AG09309 (cell line): Measurements from ENCODE around the gene OR10A6.

ENCODE experiments used
- DNase-seq: peaks from one replicate; pipeline ENCODE4 v3.0.0-alpha.2; 2010; ENCODE audit warnings: low read depth
- H3K4me3 ChIP-seq: 2 replicates; pipeline ENCODE4 v1.5.1; 2011; ENCODE audit warnings: mild to moderate bottlenecking, low read depth, low read length, moderate library complexity; ENCODE audit not compliant: control insufficient read depth
- TF ChIP-seq, protein P1 (sequence below): IDR thresholded peaks from 2 replicates; pipeline ENCODE4 v1.5.1; 2011; ENCODE audit warnings: mild to moderate bottlenecking, low read depth, low read length, inconsistent platforms; ENCODE audit not compliant: insufficient read depth, control insufficient read depth; ENCODE audit errors: missing control alignments

The OR10A6 gene

DNA sequence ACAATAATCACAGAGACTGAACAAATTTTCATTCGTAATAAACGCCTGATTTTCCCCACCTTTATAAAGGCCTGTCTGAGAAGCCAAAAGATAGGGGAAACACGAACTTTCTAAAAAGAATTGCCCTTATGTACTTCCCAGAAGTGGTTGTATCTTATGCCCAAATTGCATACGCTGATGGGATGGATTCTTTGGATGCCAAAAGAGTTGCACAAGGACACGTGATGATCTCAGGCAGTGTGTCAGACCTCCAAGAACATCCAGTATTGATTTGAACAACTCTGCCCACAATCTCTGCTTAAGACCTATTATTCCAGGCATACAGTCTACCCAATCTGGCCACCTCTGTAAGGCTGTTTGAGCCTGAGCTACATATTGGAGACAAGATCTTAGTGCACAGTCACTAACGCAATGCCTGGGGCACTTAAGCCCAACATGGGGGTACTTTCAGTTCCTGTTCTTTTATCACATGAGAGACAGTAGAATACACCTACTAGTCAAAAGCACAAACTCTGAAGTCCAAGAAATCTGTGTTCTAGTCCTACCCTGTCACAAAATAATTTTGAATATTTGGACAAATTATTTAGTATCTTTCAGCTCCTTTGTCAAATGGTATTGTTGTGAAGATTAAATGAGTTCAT, 38.9 kb downstream of the OR10A6 start:
- TF ChIP-seq, protein P1, sequence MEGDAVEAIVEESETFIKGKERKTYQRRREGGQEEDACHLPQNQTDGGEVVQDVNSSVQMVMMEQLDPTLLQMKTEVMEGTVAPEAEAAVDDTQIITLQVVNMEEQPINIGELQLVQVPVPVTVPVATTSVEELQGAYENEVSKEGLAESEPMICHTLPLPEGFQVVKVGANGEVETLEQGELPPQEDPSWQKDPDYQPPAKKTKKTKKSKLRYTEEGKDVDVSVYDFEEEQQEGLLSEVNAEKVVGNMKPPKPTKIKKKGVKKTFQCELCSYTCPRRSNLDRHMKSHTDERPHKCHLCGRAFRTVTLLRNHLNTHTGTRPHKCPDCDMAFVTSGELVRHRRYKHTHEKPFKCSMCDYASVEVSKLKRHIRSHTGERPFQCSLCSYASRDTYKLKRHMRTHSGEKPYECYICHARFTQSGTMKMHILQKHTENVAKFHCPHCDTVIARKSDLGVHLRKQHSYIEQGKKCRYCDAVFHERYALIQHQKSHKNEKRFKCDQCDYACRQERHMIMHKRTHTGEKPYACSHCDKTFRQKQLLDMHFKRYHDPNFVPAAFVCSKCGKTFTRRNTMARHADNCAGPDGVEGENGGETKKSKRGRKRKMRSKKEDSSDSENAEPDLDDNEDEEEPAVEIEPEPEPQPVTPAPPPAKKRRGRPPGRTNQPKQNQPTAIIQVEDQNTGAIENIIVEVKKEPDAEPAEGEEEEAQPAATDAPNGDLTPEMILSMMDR = no peak
- H3K4me3 ChIP-seq = no peak overlapping the region
- peak; percentile 59 for DNase-seq

DNA sequence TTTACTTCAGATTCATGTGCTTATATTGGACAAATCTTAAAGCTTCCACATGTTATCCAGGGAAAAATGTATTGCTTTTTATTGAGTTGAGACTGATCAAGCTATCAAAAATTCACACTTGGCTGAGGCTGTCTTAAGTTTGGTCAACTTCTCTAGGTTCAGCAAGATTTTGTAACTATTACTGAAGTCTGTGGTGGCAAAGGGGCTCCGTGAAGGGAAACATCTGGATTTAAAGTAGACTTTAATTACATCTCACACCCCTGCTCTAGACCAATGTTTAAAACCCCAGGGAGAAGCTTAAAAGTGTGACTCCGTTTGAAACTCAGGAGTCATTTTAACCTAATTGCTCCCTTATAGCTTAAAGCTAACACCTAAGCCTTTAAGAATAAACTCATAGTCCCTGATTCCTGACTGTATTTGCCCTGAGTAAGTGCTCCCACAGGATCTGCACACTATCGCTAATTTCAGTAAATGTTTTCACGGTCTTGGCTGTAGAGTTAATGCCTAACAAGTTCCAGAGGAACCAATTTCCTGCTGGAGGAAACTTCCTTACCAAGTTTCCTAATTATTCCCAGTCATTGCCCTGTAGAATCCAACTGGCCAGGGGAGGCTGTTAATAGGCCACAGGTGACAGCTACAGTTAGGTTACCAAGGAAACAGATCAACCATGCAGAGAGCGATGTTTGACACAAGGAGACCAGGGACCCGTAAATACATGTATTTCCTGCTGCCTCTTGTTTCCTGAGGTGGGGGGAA, 40.5 kb downstream of the OR10A6 start:
- H3K4me3 ChIP-seq = peak overlapping the region; percentile 19; the same call in 1 of the 2 replicates
- DNase-seq = no peak
- TF ChIP-seq, protein P1 = no peak

DNA sequence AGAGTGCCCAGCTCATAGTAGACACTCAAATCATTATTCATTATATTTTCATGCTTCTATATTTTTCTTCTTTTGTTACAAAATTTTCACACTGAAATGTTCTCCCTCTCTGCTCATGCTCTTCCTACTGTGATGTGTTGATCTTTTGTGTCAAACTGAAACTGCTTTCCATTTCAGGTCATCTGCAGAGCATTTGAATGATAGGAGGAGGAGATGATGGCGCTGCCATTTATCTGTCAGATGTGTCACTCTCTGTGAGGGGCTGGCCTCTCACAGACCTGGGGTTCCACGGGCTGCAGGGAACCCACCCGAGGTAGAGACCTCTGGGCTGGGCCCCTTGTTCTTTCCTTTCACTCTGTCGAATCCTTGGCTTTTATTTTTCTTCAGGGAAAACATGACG, 41.1 kb downstream of the OR10A6 start:
- no peak for DNase-seq
- peak overlapping the region; percentile 19; the same call in 1 of the 2 replicates for H3K4me3 ChIP-seq
- TF ChIP-seq, protein P1 = no peak

DNA sequence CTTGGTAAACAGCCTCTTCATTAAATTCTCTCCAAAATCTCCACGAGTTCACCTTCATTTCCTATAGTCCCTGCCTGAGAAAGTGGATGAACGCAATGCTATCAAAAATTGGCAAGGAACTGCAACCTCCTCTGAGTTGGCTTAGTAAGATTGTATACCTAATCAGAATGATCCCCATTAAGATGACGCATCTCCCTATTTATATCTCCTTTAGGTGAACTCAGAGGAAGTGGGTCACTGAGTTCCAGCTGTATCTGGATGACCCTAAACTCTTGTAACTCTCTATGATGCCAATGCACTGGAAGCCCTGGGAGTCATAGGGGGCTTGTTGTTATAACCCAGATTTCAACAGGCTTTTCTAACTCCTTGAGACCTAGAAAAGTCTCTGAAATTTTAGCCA, 48.2 kb downstream of the OR10A6 start:
- no peak for DNase-seq
- TF ChIP-seq, protein P1 = no peak
- H3K4me3 ChIP-seq = no peak overlapping the region
